Measurements from ENCODE around the gene MORN3.
"Not testable (repeated sequence)": the region's sequence is repeated elsewhere in the genome, so short reads cannot be mapped to it uniquely, and the experiment has no call there.

MORN3 gene

GRCh38 chr12:121669521-121669900 lies at the start of gene MORN3:
MORN3 (minus strand) TSS chr12:121669654; CDS start chr12:121669483, 171 bp downstream.
- DNase-seq (ENCODE audit: low spot score), result no peak

- no peak for DNase-seq (ENCODE audit: low spot score)
Observed at GRCh38 chr12:121718653-121719239, 49.3 kb upstream of the MORN3 start.

- no peak for DNase-seq (ENCODE audit: low spot score)
Observed at GRCh38 chr12:121717041-121717699, 47.7 kb upstream of the MORN3 start.

- no peak for DNase-seq (ENCODE audit: low spot score)
Observed at GRCh38 chr12:121715862-121716435, 46.5 kb upstream of the MORN3 start.

GRCh38 chr12:121715055-121715454 lies 45.6 kb upstream of the MORN3 start:
- not testable (repeated sequence) for DNase-seq (ENCODE audit: low spot score)

- DNase-seq (ENCODE audit: low spot score), result no peak
Observed at GRCh38 chr12:121713793-121714192, 44.3 kb upstream of the MORN3 start.

GRCh38 chr12:121713257-121713777 lies 43.9 kb upstream of the MORN3 start:
- DNase-seq (ENCODE audit: low spot score), result no peak

- peak; percentile 67 for DNase-seq (ENCODE audit: low spot score)
Observed at GRCh38 chr12:121712461-121713256, 43.2 kb upstream of the MORN3 start, which contains the start of gene TMEM120B. TMEM120B (plus strand) TSS chr12:121712752; CDS start chr12:121712896, 144 bp downstream.

- DNase-seq (ENCODE audit: low spot score), result no peak
Observed at GRCh38 chr12:121712190-121712460, 42.7 kb upstream of the MORN3 start.

GRCh38 chr12:121711361-121712189 lies 42.1 kb upstream of the MORN3 start:
- no peak for DNase-seq (ENCODE audit: low spot score)

GRCh38 chr12:121709478-121709961 lies 40.1 kb upstream of the MORN3 start:
- DNase-seq (ENCODE audit: low spot score), result no peak

GRCh38 chr12:121709064-121709424 lies 39.6 kb upstream of the MORN3 start:
- DNase-seq (ENCODE audit: low spot score), result not testable (repeated sequence)

- no peak for DNase-seq (ENCODE audit: low spot score)
Observed at GRCh38 chr12:121708313-121709063, 39.0 kb upstream of the MORN3 start.

- no peak for DNase-seq (ENCODE audit: low spot score)
Observed at GRCh38 chr12:121705514-121705913, 36.1 kb upstream of the MORN3 start.

- no peak for DNase-seq (ENCODE audit: low spot score)
Observed at GRCh38 chr12:121702944-121703343, 33.5 kb upstream of the MORN3 start.

GRCh38 chr12:121701667-121702277 lies 32.3 kb upstream of the MORN3 start:
- no peak for DNase-seq (ENCODE audit: low spot score)

- not testable (repeated sequence) for DNase-seq (ENCODE audit: low spot score)
Observed at GRCh38 chr12:121697861-121698260, 28.4 kb upstream of the MORN3 start.

GRCh38 chr12:121697093-121697698 lies 27.7 kb upstream of the MORN3 start:
- no peak for DNase-seq (ENCODE audit: low spot score)

- no peak for DNase-seq (ENCODE audit: low spot score)
Observed at GRCh38 chr12:121693155-121693687, 23.8 kb upstream of the MORN3 start.

- not testable (repeated sequence) for DNase-seq (ENCODE audit: low spot score)
Observed at GRCh38 chr12:121692744-121693143, 23.3 kb upstream of the MORN3 start.
